ENCODE measurements around the gene DNAH10.

Gene DNAH10

GRCh38 chr12:123951467-123951866 lies 189.4 kb downstream of the DNAH10 start:
- H3K4me3 ChIP-seq (ENCODE audit: low read depth, low read length): no peak overlapping the region
- no peak for DNase-seq (ENCODE audit: low read depth)

GRCh38 chr12:123952037-123952436 lies 189.9 kb downstream of the DNAH10 start:
- no peak for DNase-seq (ENCODE audit: low read depth)
- no peak overlapping the region for H3K4me3 ChIP-seq (ENCODE audit: low read depth, low read length)

- H3K4me3 ChIP-seq (ENCODE audit: low read depth, low read length): no peak overlapping the region
- DNase-seq (ENCODE audit: low read depth): no peak
Measured at GRCh38 chr12:123954647-123955350, 192.7 kb downstream of the DNAH10 start.

- H3K4me3 ChIP-seq (ENCODE audit: low read depth, low read length): no peak overlapping the region
- no peak for DNase-seq (ENCODE audit: low read depth)
Measured at GRCh38 chr12:123956249-123956648, 194.1 kb downstream of the DNAH10 start.

GRCh38 chr12:123957196-123957595 lies 195.1 kb downstream of the DNAH10 start:
- H3K4me3 ChIP-seq (ENCODE audit: low read depth, low read length): no peak overlapping the region
- no peak for DNase-seq (ENCODE audit: low read depth)

- H3K4me3 ChIP-seq (ENCODE audit: low read depth, low read length): no peak overlapping the region
- no peak for DNase-seq (ENCODE audit: low read depth)
Measured at GRCh38 chr12:123958462-123958861, 196.4 kb downstream of the DNAH10 start.

- H3K4me3 ChIP-seq (ENCODE audit: low read depth, low read length): no peak overlapping the region
- no peak for DNase-seq (ENCODE audit: low read depth)
Measured at GRCh38 chr12:123958876-123959275, 196.8 kb downstream of the DNAH10 start.

- no peak overlapping the region for H3K4me3 ChIP-seq (ENCODE audit: low read depth, low read length)
- no peak for DNase-seq (ENCODE audit: low read depth)
Measured at GRCh38 chr12:123960029-123960735, 198.1 kb downstream of the DNAH10 start.

- H3K4me3 ChIP-seq (ENCODE audit: low read depth, low read length): no peak overlapping the region
- DNase-seq (ENCODE audit: low read depth): no peak
Measured at GRCh38 chr12:123960856-123961255, 198.8 kb downstream of the DNAH10 start.

- no peak overlapping the region for H3K4me3 ChIP-seq (ENCODE audit: low read depth, low read length)
- no peak for DNase-seq (ENCODE audit: low read depth)
Measured at GRCh38 chr12:123961585-123962345, 199.7 kb downstream of the DNAH10 start.

- no peak overlapping the region for H3K4me3 ChIP-seq (ENCODE audit: low read depth, low read length)
- DNase-seq (ENCODE audit: low read depth): no peak
Measured at GRCh38 chr12:123962513-123962912, 200.4 kb downstream of the DNAH10 start.

GRCh38 chr12:123963821-123964220 lies 201.7 kb downstream of the DNAH10 start:
- H3K4me3 ChIP-seq (ENCODE audit: low read depth, low read length): no peak overlapping the region
- DNase-seq (ENCODE audit: low read depth): no peak

GRCh38 chr12:123965382-123965781 lies 203.3 kb downstream of the DNAH10 start:
- H3K4me3 ChIP-seq (ENCODE audit: low read depth, low read length): no peak overlapping the region
- no peak for DNase-seq (ENCODE audit: low read depth)

- no peak overlapping the region for H3K4me3 ChIP-seq (ENCODE audit: low read depth, low read length)
- DNase-seq (ENCODE audit: low read depth): no peak
Measured at GRCh38 chr12:123966596-123966995, 204.5 kb downstream of the DNAH10 start.

- H3K4me3 ChIP-seq (ENCODE audit: low read depth, low read length): no peak overlapping the region
- no peak for DNase-seq (ENCODE audit: low read depth)
Measured at GRCh38 chr12:123967121-123967586, 205.1 kb downstream of the DNAH10 start.

- no peak for DNase-seq (ENCODE audit: low read depth)
- H3K4me3 ChIP-seq (ENCODE audit: low read depth, low read length): peak overlapping the region; percentile 78
Measured at GRCh38 chr12:123971449-123971769, 209.3 kb downstream of the DNAH10 start.

- DNase-seq (ENCODE audit: low read depth): no peak
- peak overlapping the region; percentile 78 for H3K4me3 ChIP-seq (ENCODE audit: low read depth, low read length)
Measured at GRCh38 chr12:123971770-123972456, 209.8 kb downstream of the DNAH10 start.

- peak; percentile 70 for DNase-seq (ENCODE audit: low read depth)
- peak within 1 kb of the TSS; percentile 78 for H3K4me3 ChIP-seq (ENCODE audit: low read depth, low read length)
Measured at GRCh38 chr12:123972457-123973401, 210.6 kb downstream of the DNAH10 start, which contains the start of the genes CCDC92 and ZNF664. Gene CCDC92 (minus strand): TSS chr12:123972831. CDS start chr12:123944305, 28,526 bp downstream. Gene ZNF664 (plus strand): TSS chr12:123973215. CDS start chr12:124012145, 38,930 bp downstream.
